Karpas-422 (cell line): ENCODE data around the gene DZANK1. TPM values are rescaled to one million over a fixed set of nuclear protein-coding genes. Genes with fewer than 3 reads are reported as not detected.

Experiments
- DNase-seq: peaks from one replicate; pipeline ENCODE4 v3.0.0-alpha.2; 2015
- H2AFZ ChIP-seq: fragments of 200-600 bp; sonication (generic); 2 replicates; pipeline ENCODE4 v1.6.1; 2014; ENCODE audit warnings: antibody characterized with exemption, low read length, mixed read lengths
- H3K27ac ChIP-seq: fragments of 200-600 bp; sonication (generic); 2 replicates; pipeline ENCODE4 v1.5.1; 2014; ENCODE audit warnings: mild to moderate bottlenecking, low read length, moderate library complexity
- H3K27me3 ChIP-seq: fragments of 200-600 bp; sonication (generic); 2 replicates; pipeline ENCODE4 v1.6.1; 2014; ENCODE audit warnings: low read length, mixed read lengths
- H3K36me3 ChIP-seq: fragments of 200-600 bp; sonication (generic); 2 replicates; pipeline ENCODE4 v1.6.1; 2014; ENCODE audit warnings: low read length, mixed read lengths; ENCODE audit not compliant: insufficient read depth
- H3K4me1 ChIP-seq: fragments of 200-600 bp; sonication (generic); 2 replicates; pipeline ENCODE4 v1.6.1; 2014; ENCODE audit warnings: mild to moderate bottlenecking, low read length, mixed read lengths
- H3K4me2 ChIP-seq: fragments of 200-600 bp; sonication (generic); 2 replicates; pipeline ENCODE4 v1.6.1; 2014; ENCODE audit warnings: low read length, low read depth, mild to moderate bottlenecking; ENCODE audit not compliant: poor library complexity, severe bottlenecking
- H3K4me3 ChIP-seq: fragments of 200-600 bp; sonication (generic); 2 replicates; pipeline ENCODE4 v1.5.1; 2014; ENCODE audit warnings: mild to moderate bottlenecking, antibody characterized with exemption, low read length, mixed read lengths
- H3K79me2 ChIP-seq: fragments of 200-600 bp; sonication (generic); 2 replicates; pipeline ENCODE4 v1.6.1; 2014; ENCODE audit warnings: mild to moderate bottlenecking, low read length, mixed read lengths
- H3K9ac ChIP-seq: fragments of 200-600 bp; sonication (generic); 2 replicates; pipeline ENCODE4 v1.6.0; 2014; ENCODE audit warnings: low read length
- H3K9me2 ChIP-seq: fragments of 200-600 bp; sonication (generic), shearing (Covaris generic); replicated peaks from 2 replicates; pipeline ENCODE4 v1.6.0; 2014; ENCODE audit warnings: mild to moderate bottlenecking, low read length, moderate library complexity; ENCODE audit not compliant: insufficient read depth
- H3K9me3 ChIP-seq: fragments of 300-700, 200-600 bp; sonication (generic); 2 replicates; pipeline ENCODE4 v1.6.1; 2014; ENCODE audit warnings: low read length, mixed read lengths
- H4K20me1 ChIP-seq: fragments of 200-600 bp; sonication (generic); 2 replicates; pipeline ENCODE4 v1.6.1; 2014; ENCODE audit warnings: mild to moderate bottlenecking, antibody characterized with exemption, low read length, low read depth; ENCODE audit not compliant: insufficient read depth
- total RNA-seq: library from RNA; depleted of rRNA; stranded (reverse); fragments of >200 nt; shearing (Covaris generic); gene quantifications from 2 replicates; pipeline ENCODE4 v1.2.3, GENCODE V29; 2014; ENCODE audit warnings: low replicate concordance; rRNA removed

Gene DZANK1
- total RNA-seq = 27.9 and 35.6 TPM in 2 replicates

DNA sequence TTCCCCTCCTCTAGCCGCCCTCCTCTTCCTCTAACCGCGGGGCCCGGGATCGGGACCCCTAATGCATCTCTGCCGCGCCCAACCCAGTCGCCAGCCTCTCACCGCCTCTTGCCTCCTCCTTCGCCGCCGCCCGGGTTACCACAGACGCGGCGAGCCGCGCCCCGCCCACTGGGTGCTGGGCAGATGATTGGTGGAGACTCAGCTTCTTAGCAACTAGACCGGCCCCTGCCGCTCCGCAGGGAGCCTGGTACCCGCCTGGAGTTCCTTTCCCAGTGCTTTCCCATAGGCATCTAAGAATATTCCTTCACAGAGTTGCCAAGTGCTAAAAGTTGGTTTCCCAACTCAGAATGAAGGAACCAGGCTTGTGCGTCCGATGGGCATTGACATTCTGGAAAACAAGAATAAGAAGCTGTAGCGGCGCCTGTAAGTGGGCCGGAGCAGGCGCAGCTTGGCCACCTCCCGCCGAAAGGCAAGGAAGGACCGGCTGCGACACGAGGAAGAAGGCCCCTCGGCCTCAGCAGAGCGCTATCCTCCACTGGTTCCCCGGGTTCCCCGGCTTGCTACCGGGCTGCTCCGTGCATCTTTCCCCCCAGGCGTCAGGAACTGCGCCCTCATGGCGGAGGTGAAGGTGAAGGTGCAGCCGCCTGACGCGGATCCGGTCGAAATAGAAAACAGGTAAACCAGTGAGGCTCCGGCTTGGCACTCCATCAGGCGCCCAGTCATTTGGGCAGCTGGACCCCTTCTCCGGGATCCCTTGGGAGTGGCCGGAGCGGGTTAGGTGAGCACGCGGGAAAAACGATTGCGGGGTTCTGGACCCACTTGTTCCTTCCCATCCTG is at the start of gene DZANK1, which contains the start of gene POLR3F:
Gene DZANK1 (minus strand): TSS at position 137 of the 837 bp plus-strand sequence. CDS start 1,672 bp downstream, outside the sequence.
Gene POLR3F (plus strand): TSS at position 497 of the 837 bp plus-strand sequence. CDS start 117 bp downstream, at position 614.
- Histone ChIP-seq H3K36me3 (no peaks in the 10 kb centered on the region; the same call in 1 of the 2 replicates), H3K4me2 (peak within 1 kb of the TSS; percentile 91), H4K20me1 (no peaks in the 10 kb centered on the region), H3K79me2 (peaks cover 39% of the 10 kb centered on the region), H3K27me3 (no peaks in the 10 kb centered on the region), H3K9ac (peak within 1 kb of the TSS; percentile 87), H3K9me3 (no peaks in the 10 kb centered on the region), H3K4me3 (peak within 1 kb of the TSS; percentile 93), H3K27ac (peak within 1 kb of the TSS; percentile 56; the same call in 1 of the 2 replicates), H2AFZ (peak within 1 kb of the TSS; percentile 54; the same call in 1 of the 2 replicates), H3K4me1 (peaks cover 23% of the 10 kb centered on the region), H3K9me2 (no peaks in the 10 kb centered on the region)
- peak; percentile 97 for DNase-seq

DNA sequence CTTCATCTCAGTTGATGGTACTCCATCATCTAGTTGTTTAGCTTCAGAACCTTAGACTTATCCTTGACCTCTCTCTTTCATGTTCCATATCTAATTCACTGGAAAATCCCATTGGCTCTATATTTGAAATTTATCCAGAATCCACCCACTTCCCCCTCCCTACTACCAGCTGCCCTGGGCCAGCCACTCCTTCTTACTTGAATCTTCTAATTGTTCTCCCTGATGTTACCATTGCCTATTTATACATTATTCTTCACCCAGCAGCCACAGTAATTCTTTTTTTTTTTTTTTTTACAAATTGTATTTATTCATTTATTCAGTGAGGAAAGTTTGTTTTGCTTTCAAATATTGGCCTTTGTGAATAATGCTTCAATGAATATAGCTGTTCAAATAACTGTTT is 49.1 kb upstream of the DZANK1 start:
- Histone ChIP-seq H4K20me1 (no peaks in the 10 kb centered on the region), H3K27ac (no peak overlapping the region), H3K4me2 (no peak overlapping the region), H3K9ac (no peak overlapping the region), H2AFZ (no peak overlapping the region), H3K36me3 (peaks cover 19% of the 10 kb centered on the region), H3K9me2 (no peaks in the 10 kb centered on the region), H3K9me3 (no peaks in the 10 kb centered on the region), H3K27me3 (no peaks in the 10 kb centered on the region), H3K79me2 (0 out of 2 replicates have a peak, but pooled peaks cover 2% of the 10 kb centered on the region), H3K4me1 (peaks cover 7% of the 10 kb centered on the region; the same call in 1 of the 2 replicates), H3K4me3 (no peak overlapping the region)
- no peak for DNase-seq

DNA sequence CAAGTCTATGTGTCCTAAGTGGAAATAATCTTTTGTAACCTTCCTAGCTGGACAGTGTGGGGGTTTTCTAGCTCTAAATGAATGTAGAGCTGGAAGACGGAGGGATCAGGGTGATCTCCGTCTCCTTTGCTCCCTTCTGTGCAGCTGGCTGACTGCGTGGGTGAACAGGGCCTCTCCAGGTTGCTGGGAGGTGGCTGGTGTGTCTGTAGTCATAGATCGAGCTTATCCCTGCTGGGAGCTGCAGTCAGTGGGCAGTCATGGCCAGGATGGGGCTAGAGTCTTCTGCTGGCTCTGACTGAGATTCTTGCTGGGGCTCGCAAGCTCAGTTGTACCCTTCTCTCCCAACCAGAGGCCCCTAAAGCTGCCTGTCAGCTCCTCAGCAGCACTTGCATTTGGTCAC is 47.3 kb upstream of the DZANK1 start:
- peaks cover 11% of the 10 kb centered on the region; the same call in 1 of the 2 replicates for H3K4me1 ChIP-seq
- no peaks in the 10 kb centered on the region for H3K27me3 ChIP-seq
- H3K27ac ChIP-seq = no peak overlapping the region
- peaks cover 23% of the 10 kb centered on the region for H3K36me3 ChIP-seq
- peaks cover 11% of the 10 kb centered on the region for H3K79me2 ChIP-seq
- H3K9me2 ChIP-seq = no peaks in the 10 kb centered on the region
- H3K4me2 ChIP-seq = no peak overlapping the region
- DNase-seq = no peak
- no peak overlapping the region for H3K9ac ChIP-seq
- no peak overlapping the region for H3K4me3 ChIP-seq
- no peaks in the 10 kb centered on the region for H3K9me3 ChIP-seq
- no peaks in the 10 kb centered on the region for H4K20me1 ChIP-seq
- no peak overlapping the region for H2AFZ ChIP-seq

DNA sequence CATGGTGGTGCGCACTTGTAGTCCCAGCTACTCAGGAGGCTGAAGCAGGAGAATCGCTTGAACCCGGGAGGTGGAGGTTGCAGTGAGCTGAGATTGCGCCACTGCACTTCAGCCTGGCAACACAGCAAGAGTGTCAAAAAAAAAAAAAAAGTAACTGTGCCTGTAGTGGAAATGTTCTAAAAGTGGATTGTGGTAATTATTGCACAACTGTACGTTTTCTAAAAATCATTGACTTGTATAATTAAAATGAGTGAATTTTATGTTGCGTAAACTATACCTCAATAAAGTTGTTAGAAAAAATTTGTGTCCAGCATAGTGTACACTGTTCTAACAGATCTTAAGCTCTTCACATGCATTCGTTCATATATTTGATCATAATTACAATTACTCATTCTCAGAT is 46.4 kb upstream of the DZANK1 start:
- H3K27ac ChIP-seq = no peak overlapping the region
- H2AFZ ChIP-seq = no peak overlapping the region
- no peaks in the 10 kb centered on the region for H3K27me3 ChIP-seq
- H3K79me2 ChIP-seq = peaks cover 20% of the 10 kb centered on the region
- H3K4me2 ChIP-seq = no peak overlapping the region
- no peak overlapping the region for H3K9ac ChIP-seq
- no peak overlapping the region for H3K4me3 ChIP-seq
- H4K20me1 ChIP-seq = no peaks in the 10 kb centered on the region
- H3K9me3 ChIP-seq = no peaks in the 10 kb centered on the region
- peaks cover 20% of the 10 kb centered on the region for H3K4me1 ChIP-seq
- DNase-seq = no peak
- H3K9me2 ChIP-seq = no peaks in the 10 kb centered on the region
- H3K36me3 ChIP-seq = peaks cover 23% of the 10 kb centered on the region

DNA sequence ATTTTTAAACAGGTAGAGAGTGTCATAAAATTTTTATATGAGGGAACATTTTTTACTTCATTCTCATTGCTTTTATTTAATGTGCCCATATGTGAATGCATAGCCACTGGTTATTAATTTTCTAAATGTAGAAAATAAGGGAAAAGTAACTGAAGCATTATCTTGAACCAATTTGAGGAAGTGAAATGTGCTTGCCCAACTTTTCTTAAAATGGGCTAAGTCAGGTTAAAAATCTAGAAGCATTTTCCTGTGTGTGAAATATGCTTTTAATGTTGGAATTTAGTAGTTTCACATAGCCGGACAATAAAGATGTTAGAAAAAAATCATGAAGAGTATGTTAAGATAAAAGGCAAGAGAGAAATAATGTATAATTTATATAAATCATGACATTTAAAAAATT is 44.7 kb upstream of the DZANK1 start:
- H3K27ac ChIP-seq = no peak overlapping the region

DNA sequence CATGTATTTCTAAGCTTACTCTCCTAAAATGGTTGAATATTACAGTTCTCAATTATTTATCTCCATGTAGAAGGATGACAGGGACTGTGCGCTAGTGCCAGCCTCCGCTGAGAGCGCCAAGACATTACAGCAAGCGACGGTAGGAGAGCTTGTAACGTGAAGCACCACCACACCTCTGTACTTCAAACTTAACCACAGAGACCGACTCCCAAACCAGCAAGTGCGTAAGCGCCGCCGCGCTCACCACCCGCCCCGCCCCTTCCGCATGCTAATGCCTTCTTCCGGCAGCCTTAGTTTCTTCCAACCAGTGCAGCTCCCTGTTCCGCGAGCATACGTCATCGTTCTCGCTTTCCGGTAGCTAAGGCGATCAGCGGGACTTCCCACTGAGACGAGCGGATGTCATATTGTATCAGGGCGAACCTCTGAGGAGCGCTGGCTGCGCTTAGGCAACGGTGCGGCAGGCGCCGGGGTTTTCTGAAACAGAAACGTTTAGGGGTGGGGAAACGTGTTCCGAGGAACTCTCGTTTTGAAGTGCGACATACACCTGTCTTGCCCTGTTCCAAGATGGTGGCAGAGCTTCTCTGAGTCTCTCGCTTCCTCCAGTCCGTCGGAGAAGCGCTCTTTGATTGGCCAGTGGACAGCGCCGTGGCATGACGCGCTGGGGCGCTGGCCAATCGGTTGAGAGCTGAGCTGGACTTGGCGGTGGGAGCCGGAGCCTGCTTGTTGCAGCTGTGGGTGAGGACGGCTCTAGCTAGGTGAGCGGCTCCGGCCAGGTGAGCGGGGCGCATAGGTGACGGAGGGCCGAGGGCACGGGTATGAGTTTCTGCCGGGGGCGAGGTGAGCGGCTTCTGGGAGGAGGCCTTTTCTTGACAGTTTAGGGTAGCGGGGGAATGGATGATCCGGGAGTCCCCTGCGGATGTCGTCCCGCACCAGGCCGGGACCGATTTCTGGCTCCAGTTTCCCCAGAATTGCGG is 40.7 kb upstream of the DZANK1 start, which contains the start of gene SEC23B:
Gene SEC23B (plus strand): TSS at position 723 of the 974 bp plus-strand sequence. CDS start 2,896 bp downstream, outside the sequence.
- DNase-seq = peak; percentile 98
- Histone ChIP-seq H3K4me1 (peaks cover 36% of the 10 kb centered on the region), H3K9ac (peak within 1 kb of the TSS; percentile 73), H4K20me1 (no peaks in the 10 kb centered on the region), H2AFZ (0 out of 2 replicates have a peak within 1 kb of the TSS, but pooled peaks have one; percentile 50), H3K9me3 (no peaks in the 10 kb centered on the region), H3K36me3 (peaks cover 12% of the 10 kb centered on the region; the same call in 1 of the 2 replicates), H3K9me2 (no peaks in the 10 kb centered on the region), H3K27ac (peak within 1 kb of the TSS; percentile 75), H3K4me2 (peak within 1 kb of the TSS; percentile 99), H3K4me3 (peak within 1 kb of the TSS; percentile 79), H3K27me3 (no peaks in the 10 kb centered on the region), H3K79me2 (peaks cover 22% of the 10 kb centered on the region)

More for the DNA sequence above, 44.7 kb upstream of the DZANK1 start:
- H3K79me2 ChIP-seq = peaks cover 25% of the 10 kb centered on the region
- peaks cover 23% of the 10 kb centered on the region for H3K36me3 ChIP-seq
- no peaks in the 10 kb centered on the region for H3K9me3 ChIP-seq
- no peaks in the 10 kb centered on the region for H3K27me3 ChIP-seq
- no peaks in the 10 kb centered on the region for H3K9me2 ChIP-seq
- H3K4me1 ChIP-seq = peaks cover 26% of the 10 kb centered on the region
- H3K9ac ChIP-seq = no peak overlapping the region
- no peak for DNase-seq
- H3K4me3 ChIP-seq = no peak overlapping the region
- H3K4me2 ChIP-seq = no peak overlapping the region
- H2AFZ ChIP-seq = no peak overlapping the region
- no peaks in the 10 kb centered on the region for H4K20me1 ChIP-seq

DNA sequence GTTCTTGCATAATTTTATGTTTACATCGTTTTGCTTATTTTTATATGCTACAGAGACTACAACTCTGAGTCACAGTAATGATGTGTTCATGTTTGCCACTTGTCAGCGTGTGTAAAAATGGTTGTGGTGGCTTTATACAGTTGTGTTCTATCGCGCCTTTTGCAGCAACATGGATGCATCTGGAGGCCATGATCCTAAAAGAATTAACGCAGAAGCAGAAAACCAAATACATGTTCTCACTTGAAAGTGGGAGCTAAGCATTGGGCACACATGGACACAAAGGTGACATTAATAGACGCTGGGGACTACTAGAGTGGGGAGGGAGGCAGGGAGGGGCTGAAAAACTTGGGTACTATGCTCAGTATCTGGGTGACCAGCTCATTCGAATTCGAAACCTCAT is 39.9 kb upstream of the DZANK1 start:
- Histone ChIP-seq H3K9me2 (no peaks in the 10 kb centered on the region), H3K79me2 (peaks cover 22% of the 10 kb centered on the region), H3K9ac (peak overlapping the region; percentile 73), H3K4me3 (peak overlapping the region; percentile 79), H3K27me3 (no peaks in the 10 kb centered on the region), H3K27ac (peak overlapping the region; percentile 75), H4K20me1 (no peaks in the 10 kb centered on the region), H3K9me3 (no peaks in the 10 kb centered on the region), H3K4me2 (peak overlapping the region; percentile 99), H3K36me3 (peaks cover 12% of the 10 kb centered on the region; the same call in 1 of the 2 replicates), H3K4me1 (peaks cover 36% of the 10 kb centered on the region), H2AFZ (no peak overlapping the region; the same call in 1 of the 2 replicates)
- DNase-seq = no peak
